Measurements from ENCODE around the gene MOG. TPM values are rescaled to one million over a fixed set of nuclear protein-coding genes. Genes with fewer than 3 reads are reported as not detected.

Gene MOG
- polyA plus RNA-seq, 3 donors = not detected

GRCh38 chr6:29625337-29625930, 31.5 kb upstream of the MOG start:
- no peaks in the 10 kb centered on the region for H3K79me2 ChIP-seq (ENCODE audit: insufficient read depth, low read length)
- peaks cover 40% of the 10 kb centered on the region for H3K4me1 Mint-ChIP-seq
- peaks cover 24 to 39% of the 10 kb centered on the region in 2 donors for H3K36me3 ChIP-seq (replicated peaks in 1 of 2; ENCODE audit: control insufficient read depth in 1 of 2, insufficient read depth in 2 of 2, low read length in 2 of 2)
- peaks cover 0 to 8% (median 1%) of the 10 kb centered on the region in 7 donors for H3K9me3 Mint-ChIP-seq
- H3K27ac ChIP-seq (ENCODE audit: low read depth in 1 of 2, low read length in 2 of 2) = no peak overlapping the region
- H3K4me3 ChIP-seq (replicated peaks in 1 of 3; ENCODE audit: low read depth in 2 of 3, low read length in 3 of 3) = no peak overlapping the region
- peaks cover 48 to 58% of the 10 kb centered on the region in 2 donors for H3K36me3 Mint-ChIP-seq
- H3K27me3 ChIP-seq (ENCODE audit: control insufficient read depth in 2 of 2, insufficient read depth in 2 of 2, low read length in 2 of 2) = peaks cover 0 to 46% of the 10 kb centered on the region in 2 donors
- 61% methylated on average over 6 of the region's 7 CpGs for WGBS (ENCODE audit: insufficient coverage)
- TF ChIP-seq CTCF (IDR thresholded peaks at IDR 0.05) = no peak
- peaks cover 35 to 55% (median 44%) of the 10 kb centered on the region in 3 donors for H3K27me3 Mint-ChIP-seq (ENCODE audit: low read depth in 3 of 3)
- no peak overlapping the region for H2AFZ ChIP-seq (ENCODE audit: insufficient read depth, low read depth, low read length, poor library complexity, severe bottlenecking)
- no peaks in the 10 kb centered on the region for H3K9me3 ChIP-seq (replicated peaks in 1 of 2; ENCODE audit: control insufficient read depth in 1 of 2, insufficient read depth in 1 of 2, low read length in 2 of 2)
- DNase-seq = no peak
- no peak overlapping the region for H3K9ac ChIP-seq (ENCODE audit: insufficient read depth, low read length, poor library complexity, severe bottlenecking)
- peak overlapping the region in 1 of 7 donors; percentile 28 for H3K27ac Mint-ChIP-seq
- intact Hi-C loops (cut with micrococcal nuclease) = no loop called here
- peak overlapping the region in 1 of 2 donors; percentile 0 for H3K4me3 Mint-ChIP-seq
- H3K4me2 ChIP-seq (replicated peaks; ENCODE audit: extremely low read depth, low read length, poor library complexity, severe bottlenecking) = no peak overlapping the region
- H4K20me1 ChIP-seq (ENCODE audit: insufficient read depth, low read length) = peaks cover 34% of the 10 kb centered on the region
- H3K4me1 ChIP-seq (ENCODE audit: control insufficient read depth in 1 of 2, insufficient read depth in 2 of 2, low read length in 2 of 2) = peaks cover 21 to 23% of the 10 kb centered on the region in 2 donors

- H3K9ac ChIP-seq (ENCODE audit: insufficient read depth, low read length, poor library complexity, severe bottlenecking) = no peak overlapping the region
- peak overlapping the region; percentile 4 to 85 (median 34) for H3K4me3 ChIP-seq (replicated peaks in 1 of 3; ENCODE audit: low read depth in 2 of 3, low read length in 3 of 3)
- H3K79me2 ChIP-seq (ENCODE audit: insufficient read depth, low read length) = peaks cover 8% of the 10 kb centered on the region
- Mint-ChIP-seq H3K36me3 (peaks cover 41 to 56% of the 10 kb centered on the region in 2 donors), H3K4me3 (peak overlapping the region; percentile 31 to 53), H3K9me3 (peaks cover 0 to 9% (median 1%) of the 10 kb centered on the region in 7 donors), H3K27me3 (ENCODE audit: low read depth in 3 of 3) (peaks cover 43 to 72% (median 59%) of the 10 kb centered on the region in 3 donors), H3K4me1 (peaks cover 56% of the 10 kb centered on the region), H3K27ac (peak overlapping the region in 1 of 7 donors; percentile 51)
- peaks cover 49% of the 10 kb centered on the region for H4K20me1 ChIP-seq (ENCODE audit: insufficient read depth, low read length)
- intact Hi-C loops (cut with micrococcal nuclease) = no loop called here
- H2AFZ ChIP-seq (ENCODE audit: insufficient read depth, low read depth, low read length, poor library complexity, severe bottlenecking) = peak overlapping the region; percentile 64
- TF ChIP-seq CTCF (IDR thresholded peaks at IDR 0.05) = no peak
- 27% methylated on average over 23 of the region's 31 CpGs for WGBS (ENCODE audit: insufficient coverage)
- peaks cover 9 to 21% of the 10 kb centered on the region in 2 donors for H3K36me3 ChIP-seq (replicated peaks in 1 of 2; ENCODE audit: control insufficient read depth in 1 of 2, insufficient read depth in 2 of 2, low read length in 2 of 2)
- H3K27ac ChIP-seq (ENCODE audit: low read depth in 1 of 2, low read length in 2 of 2) = no peak overlapping the region
- no peak for DNase-seq
- H3K27me3 ChIP-seq (ENCODE audit: control insufficient read depth in 2 of 2, insufficient read depth in 2 of 2, low read length in 2 of 2) = peaks cover 2 to 62% of the 10 kb centered on the region in 2 donors
- H3K9me3 ChIP-seq (replicated peaks in 1 of 2; ENCODE audit: control insufficient read depth in 1 of 2, insufficient read depth in 1 of 2, low read length in 2 of 2) = no peaks in the 10 kb centered on the region
- peaks cover 33 to 40% of the 10 kb centered on the region in 2 donors for H3K4me1 ChIP-seq (ENCODE audit: control insufficient read depth in 1 of 2, insufficient read depth in 2 of 2, low read length in 2 of 2)
- peak overlapping the region; percentile 65 for H3K4me2 ChIP-seq (replicated peaks; ENCODE audit: extremely low read depth, low read length, poor library complexity, severe bottlenecking)
Observed at GRCh38 chr6:29626948-29627754, 29.7 kb upstream of the MOG start.
